GM21360 (cell line): Measurements from ENCODE around the gene GFY.
"Not testable (repeated sequence)": the region's sequence is repeated elsewhere in the genome, so short reads cannot be mapped to it uniquely, and the experiment has no call there.

Experiments
- ATAC-seq: cut with Tn5 transposase; IDR thresholded peaks from one replicate; pipeline ENCODE4 v1.9.1; 2021; ENCODE audit warnings: mild to moderate bottlenecking, moderate library complexity; ENCODE audit not compliant: unreplicated experiment

GFY gene

GRCh38 chr19:49443366-49444099, 18.3 kb downstream of the GFY start:
- ATAC-seq = peak; percentile 69

GRCh38 chr19:49444100-49444700, 19.0 kb downstream of the GFY start:
- not testable (repeated sequence) for ATAC-seq

GRCh38 chr19:49445997-49446396, 20.8 kb downstream of the GFY start:
- no peak for ATAC-seq

GRCh38 chr19:49447485-49448431, 22.6 kb downstream of the GFY start:
- no peak for ATAC-seq

GRCh38 chr19:49448432-49448786, 23.2 kb downstream of the GFY start:
- no peak for ATAC-seq

GRCh38 chr19:49450405-49450804, 25.2 kb downstream of the GFY start:
- ATAC-seq = no peak

GRCh38 chr19:49451430-49452181, 26.4 kb downstream of the GFY start, which contains the start of gene PIH1D1:
Gene PIH1D1 (minus strand): TSS chr19:49451814. CDS start chr19:49451574, 240 bp downstream.
- ATAC-seq = peak; percentile 38

- ATAC-seq = peak; percentile 70
Measured at GRCh38 chr19:49453013-49453756, 28.0 kb downstream of the GFY start, which contains the start of gene ALDH16A1. Gene ALDH16A1 (plus strand): TSS chr19:49453225. CDS start chr19:49453332, 107 bp downstream.

GRCh38 chr19:49453757-49454240, 28.6 kb downstream of the GFY start:
- ATAC-seq = no peak

GRCh38 chr19:49455773-49456172, 30.6 kb downstream of the GFY start:
- no peak for ATAC-seq

GRCh38 chr19:49456326-49456725, 31.1 kb downstream of the GFY start:
- no peak for ATAC-seq

- no peak for ATAC-seq
Measured at GRCh38 chr19:49458567-49458903, 33.3 kb downstream of the GFY start.

- ATAC-seq = no peak
Measured at GRCh38 chr19:49459388-49459787, 34.2 kb downstream of the GFY start.

- ATAC-seq = not testable (repeated sequence)
Measured at GRCh38 chr19:49461130-49461529, 35.9 kb downstream of the GFY start.

GRCh38 chr19:49461656-49462055, 36.5 kb downstream of the GFY start:
- no peak for ATAC-seq

- ATAC-seq = no peak
Measured at GRCh38 chr19:49462492-49462891, 37.3 kb downstream of the GFY start.

- ATAC-seq = no peak
Measured at GRCh38 chr19:49463960-49464740, 39.0 kb downstream of the GFY start.

GRCh38 chr19:49465371-49465770, 40.2 kb downstream of the GFY start:
- ATAC-seq = no peak

GRCh38 chr19:49468199-49468598, 43.0 kb downstream of the GFY start:
- ATAC-seq = no peak
